KBM-7 (cell line): ENCODE measurements around the gene CDK16.
A peak's percentile ranks its signal among the peaks of the same experiment; 100 is the strongest.

Source experiments
- DNase-seq: peaks from one replicate; pipeline ENCODE4 v3.0.0-alpha.2; 2015
- in situ Hi-C: fragments of 300-500 bp; cut with MboI; formaldehyde crosslinking; loops from 2 replicates; pipeline ENCODE4 v1.14.3; 2020; ENCODE audit warnings: low sequenced_read_pairs, low pct_unique_long_range_greater_than_20kb, mixed read lengths

Gene CDK16

DNA sequence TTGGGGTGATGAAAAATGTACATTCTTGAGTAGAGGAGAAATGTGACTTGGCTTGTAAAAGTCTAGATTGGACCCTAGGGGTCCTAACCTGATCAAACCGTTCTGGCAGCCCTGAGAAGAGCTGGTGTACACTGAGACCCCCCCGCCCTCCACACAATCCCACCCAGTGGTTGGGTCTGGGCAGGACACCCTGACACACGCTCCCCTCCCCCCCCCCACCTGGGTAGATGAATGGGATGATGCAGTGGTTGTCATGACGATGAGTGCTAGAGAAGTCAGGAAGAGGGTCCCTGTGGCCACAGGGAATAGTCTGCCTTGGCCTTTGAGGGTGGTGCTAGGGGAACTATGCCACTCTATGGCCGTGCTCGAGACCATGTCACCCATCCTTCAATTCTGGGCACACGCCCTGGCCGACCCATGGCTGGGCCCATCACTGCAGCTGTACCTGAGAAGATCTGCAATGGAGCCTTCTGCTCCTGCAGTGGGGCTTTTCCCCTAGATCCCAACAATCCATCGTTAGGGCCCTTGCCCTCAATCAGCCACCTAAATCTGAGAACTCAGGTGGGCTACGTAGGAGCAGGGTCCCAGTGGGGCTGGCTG lies 4.4 kb downstream of the CDK16 start:
- in situ Hi-C loops = no loop called here
- DNase-seq = no peak

DNA sequence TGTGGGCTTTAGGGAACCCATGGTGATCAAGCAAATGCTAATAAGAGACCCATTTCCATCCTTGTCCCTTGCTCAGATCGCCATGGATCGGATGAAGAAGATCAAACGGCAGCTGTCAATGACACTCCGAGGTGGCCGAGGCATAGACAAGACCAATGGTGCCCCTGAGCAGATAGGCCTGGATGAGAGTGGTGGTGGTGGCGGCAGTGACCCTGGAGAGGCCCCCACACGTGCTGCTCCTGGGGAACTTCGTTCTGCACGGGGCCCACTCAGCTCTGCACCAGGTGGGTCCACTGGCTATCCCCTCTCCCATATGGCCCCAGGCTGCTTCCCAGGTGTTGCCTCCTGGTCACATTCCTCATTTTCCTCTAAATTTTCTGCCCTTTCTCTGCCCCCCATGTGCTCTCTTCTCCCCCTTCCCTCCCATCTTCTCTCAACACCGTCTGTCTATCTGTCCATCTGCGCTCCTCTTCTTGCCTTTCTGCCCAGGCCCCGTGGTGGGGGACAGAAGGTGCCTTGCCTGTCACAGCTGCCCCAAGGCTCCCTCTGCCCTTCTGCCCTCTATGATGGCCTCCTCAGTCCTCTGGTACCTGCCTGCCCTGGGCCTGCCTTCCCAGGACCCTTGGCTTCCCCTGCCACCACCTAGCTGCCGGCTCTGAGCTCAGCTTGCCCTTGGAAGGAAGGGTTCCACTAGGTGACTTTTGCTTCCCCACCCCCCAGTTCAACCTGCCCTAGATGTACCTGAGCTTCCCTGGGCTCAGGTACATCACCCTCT lies 5.2 kb downstream of the CDK16 start:
- in situ Hi-C loops = no loop called here
- DNase-seq = no peak

DNA sequence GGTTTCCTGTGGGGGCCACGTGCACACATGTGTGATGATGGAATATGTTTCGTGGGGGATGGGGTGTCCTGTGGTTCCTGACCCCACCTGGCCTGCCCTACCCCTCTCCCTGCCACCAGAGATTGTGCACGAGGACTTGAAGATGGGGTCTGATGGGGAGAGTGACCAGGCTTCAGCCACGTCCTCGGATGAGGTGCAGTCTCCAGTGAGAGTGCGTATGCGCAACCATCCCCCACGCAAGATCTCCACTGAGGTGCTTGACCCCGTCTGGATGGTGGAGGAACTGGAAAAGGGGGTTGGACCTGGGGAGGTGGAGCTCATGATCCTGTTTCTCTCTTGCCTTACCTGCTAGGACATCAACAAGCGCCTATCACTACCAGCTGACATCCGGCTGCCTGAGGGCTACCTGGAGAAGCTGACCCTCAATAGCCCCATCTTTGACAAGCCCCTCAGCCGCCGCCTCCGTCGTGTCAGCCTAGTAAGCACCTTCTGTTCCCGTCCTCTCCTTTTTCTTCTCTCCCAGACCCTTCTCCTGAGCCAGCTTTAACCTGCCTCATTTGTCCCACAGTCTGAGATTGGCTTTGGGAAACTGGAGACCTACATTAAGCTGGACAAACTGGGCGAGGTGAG lies 5.9 kb downstream of the CDK16 start:
- in situ Hi-C loops = no loop called here
- no peak for DNase-seq

DNA sequence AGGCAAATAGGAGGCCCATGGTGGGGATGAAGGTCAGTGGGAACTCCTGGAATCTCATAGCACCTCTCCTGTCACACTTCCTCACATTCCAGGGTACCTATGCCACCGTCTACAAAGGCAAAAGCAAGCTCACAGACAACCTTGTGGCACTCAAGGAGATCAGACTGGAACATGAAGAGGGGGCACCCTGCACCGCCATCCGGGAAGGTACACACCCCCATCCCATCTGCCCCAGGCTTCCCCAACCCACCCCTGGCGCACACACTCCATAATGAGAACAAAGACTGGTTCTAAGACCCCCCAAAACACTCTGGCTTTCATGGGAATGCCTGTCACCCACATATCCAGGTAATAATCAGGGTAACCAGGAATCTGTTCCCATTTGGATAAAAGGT lies 6.4 kb downstream of the CDK16 start:
- no peak for DNase-seq
- in situ Hi-C loops = no loop called here

DNA sequence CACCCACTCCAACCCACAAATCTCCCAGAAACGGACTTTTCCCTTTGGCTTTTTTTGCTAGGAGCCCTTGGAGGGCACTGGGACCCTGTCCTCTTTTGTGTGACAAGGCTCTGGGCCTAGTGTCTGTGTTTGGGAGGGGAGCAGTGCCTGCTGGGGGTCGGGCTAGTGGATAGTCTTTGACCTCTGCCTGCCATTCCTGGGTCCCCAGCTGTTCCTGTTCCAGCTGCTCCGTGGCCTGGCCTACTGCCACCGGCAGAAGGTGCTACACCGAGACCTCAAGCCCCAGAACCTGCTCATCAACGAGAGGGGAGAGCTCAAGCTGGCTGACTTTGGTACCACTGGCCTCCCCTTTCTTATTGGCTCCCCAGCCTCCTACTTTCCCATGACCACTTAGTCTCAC lies 7.6 kb downstream of the CDK16 start:
- no peak for DNase-seq
- in situ Hi-C loops = no loop called here

DNA sequence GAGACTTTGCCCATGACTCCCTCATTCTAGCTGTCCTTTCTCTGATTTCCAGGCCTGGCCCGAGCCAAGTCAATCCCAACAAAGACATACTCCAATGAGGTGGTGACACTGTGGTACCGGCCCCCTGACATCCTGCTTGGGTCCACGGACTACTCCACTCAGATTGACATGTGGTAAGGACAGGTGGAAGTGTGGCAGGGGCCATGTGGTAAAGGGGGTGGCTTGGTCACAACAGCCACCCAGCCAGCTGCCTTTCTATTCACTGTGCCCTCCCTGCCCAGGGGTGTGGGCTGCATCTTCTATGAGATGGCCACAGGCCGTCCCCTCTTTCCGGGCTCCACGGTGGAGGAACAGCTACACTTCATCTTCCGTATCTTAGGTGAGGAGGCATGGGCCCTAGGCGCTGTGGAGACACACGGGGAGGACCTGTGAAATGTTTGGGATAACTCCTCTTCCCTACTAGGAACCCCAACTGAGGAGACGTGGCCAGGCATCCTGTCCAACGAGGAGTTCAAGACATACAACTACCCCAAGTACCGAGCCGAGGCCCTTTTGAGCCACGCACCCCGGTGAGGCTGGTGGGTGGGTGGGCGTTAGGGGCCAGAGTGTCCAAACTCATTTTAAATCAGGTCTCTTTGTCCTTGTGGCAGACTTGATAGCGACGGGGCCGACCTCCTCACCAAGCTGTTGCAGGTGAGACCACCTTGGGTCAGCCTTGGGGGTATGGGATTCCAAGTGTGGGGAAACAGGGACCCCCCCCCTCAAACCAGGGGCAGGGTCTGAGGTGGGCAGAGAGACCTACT lies 8.3 kb downstream of the CDK16 start:
- in situ Hi-C loops = no loop called here
- DNase-seq = no peak

DNA sequence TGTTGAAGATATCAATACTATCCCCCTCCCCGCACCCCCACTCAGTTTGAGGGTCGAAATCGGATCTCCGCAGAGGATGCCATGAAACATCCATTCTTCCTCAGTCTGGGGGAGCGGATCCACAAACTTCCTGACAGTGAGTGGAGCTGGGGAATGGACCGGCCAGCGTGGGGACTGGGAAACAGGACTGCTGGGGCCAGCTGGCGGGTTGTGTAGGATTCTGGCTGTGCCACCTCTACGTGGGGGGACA lies 8.8 kb downstream of the CDK16 start:
- DNase-seq = no peak
- in situ Hi-C loops = no loop called here

DNA sequence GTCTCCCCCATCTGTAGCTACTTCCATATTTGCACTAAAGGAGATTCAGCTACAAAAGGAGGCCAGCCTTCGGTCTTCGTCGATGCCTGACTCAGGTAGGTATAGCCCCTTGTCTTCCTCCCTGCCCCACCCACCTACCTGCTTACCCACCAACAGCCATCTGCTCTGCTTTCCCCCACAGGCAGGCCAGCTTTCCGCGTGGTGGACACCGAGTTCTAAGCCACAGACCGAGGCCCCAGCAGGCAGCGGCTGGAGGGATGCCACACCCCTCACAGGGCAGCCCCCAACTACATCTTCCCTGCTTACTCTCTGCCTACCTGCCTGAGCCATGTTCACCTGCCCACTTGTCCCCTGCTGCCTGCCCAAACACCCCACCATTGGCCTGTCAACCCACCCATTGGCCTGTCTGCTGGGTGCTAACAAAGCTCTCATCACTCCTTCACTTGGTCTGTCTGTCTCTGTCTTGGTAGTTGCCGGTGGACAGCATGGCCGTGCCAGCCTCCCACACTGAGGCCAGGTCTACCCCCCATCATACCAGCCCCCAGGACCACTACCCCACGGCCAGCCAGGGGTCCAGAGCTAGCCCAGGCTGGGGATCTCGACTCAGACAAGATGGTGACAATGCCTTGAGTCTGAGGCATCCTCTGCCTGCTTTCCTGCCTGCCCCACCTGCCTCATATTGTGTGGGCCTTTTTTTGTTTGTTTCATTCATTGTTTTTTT lies 10.2 kb downstream of the CDK16 start:
- DNase-seq = no peak
- in situ Hi-C loops = no loop called here

DNA sequence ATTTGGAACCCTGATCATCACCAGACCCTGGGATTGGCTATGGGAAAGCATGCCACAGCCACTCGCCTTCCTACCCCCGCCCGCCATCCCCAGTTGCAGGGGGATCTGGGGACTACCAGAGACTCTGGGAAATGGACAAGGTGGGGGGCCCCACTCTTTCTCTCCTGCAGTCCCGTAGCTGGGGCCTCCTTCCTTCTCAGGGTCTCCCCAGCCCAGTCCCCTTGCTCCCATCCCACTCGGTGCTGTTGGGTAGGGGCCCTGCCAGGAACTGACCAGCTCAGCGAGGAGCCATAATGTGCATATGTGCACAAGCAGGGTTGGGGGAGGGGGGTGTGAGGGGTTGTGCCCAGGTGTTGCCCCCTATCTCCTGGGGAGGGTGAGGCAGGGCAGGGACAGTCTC lies 10.9 kb downstream of the CDK16 start:
- in situ Hi-C loops = no loop called here
- DNase-seq = no peak

DNA sequence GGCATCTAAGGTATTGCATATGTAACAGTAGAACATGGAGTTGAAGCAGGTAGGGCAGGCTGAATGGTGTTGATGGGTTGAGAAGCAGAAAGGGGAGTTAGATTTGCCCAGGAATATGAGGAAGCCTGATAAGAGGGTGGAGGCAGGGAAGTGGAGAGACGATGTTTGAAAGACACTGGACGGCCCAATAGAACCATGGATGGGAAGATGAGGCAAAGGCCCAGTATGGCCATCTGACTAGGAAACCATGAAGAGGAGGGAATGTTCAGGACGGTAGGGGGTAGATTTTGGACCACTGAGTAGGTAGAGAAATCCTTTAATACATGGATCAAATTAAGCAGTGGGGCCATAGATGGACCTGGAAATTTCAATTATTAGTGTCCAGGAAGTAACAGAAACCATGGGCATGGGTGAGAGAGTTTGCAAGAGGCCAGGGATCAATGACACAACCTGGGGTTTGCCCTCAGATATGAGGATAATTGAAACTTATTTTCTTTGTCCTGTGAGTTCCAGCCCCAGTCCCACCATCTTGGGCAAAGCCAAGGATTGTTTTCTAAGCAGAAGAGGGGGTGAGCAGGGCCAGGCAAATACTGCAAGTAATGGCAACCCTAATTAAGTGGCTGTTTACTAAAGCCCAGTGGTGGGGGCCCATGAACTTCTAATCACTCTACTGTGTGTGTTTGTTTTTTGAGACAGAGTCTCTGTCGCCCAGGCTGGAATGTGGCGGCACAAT lies 11.8 kb downstream of the CDK16 start:
- in situ Hi-C loops = no loop called here
- no peak for DNase-seq

DNA sequence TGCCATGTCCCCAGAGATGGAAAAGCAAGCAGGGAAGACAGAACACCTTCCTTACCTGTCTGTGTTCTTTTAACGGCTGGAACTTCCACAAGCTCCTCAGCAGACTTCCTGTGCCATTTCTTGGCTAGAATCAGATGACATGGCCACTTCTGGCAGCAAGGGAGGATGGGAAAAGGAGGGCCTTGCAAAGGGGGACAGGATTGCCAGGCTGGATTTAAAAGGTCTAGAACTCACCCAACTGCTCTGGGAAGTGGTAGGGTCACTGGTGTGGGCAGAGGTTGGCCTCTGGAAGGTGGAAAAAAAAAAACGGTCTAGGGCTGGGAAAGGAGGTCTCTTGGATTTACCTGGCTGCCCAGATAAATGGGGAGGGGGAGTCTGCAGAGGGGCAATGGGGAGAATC lies 12.7 kb downstream of the CDK16 start:
- DNase-seq = no peak
- in situ Hi-C loops = no loop called here

DNA sequence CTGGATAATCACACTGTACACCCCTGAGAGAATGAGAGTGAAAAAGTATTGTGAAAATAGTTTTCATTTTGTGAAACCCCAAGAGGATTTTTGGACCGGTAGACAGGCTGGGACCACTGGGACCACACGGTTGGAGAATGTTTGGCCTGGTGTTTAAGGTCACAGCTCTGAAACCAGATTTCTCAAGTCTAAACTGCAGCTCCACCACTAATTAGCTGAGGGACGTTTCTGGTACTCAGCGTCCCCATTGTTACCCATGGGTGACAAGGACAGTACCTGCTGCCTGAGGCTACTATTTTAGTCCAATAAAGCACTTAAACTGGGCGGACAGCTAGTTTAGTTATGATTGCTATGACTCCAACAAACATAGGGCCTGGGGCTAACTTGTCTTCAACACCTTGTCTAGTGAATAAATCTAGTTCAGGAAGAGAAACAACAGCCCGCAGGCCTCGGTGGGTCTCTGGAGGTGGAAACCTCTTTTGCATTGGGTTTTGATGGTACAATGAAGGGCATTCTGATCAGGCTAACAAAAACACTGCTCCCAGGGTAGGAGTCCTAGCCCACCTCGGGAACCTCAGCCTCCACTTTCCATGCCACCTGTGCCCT lies 13.8 kb downstream of the CDK16 start:
- peak; percentile 15 for DNase-seq
- in situ Hi-C loops = no loop called here

DNA sequence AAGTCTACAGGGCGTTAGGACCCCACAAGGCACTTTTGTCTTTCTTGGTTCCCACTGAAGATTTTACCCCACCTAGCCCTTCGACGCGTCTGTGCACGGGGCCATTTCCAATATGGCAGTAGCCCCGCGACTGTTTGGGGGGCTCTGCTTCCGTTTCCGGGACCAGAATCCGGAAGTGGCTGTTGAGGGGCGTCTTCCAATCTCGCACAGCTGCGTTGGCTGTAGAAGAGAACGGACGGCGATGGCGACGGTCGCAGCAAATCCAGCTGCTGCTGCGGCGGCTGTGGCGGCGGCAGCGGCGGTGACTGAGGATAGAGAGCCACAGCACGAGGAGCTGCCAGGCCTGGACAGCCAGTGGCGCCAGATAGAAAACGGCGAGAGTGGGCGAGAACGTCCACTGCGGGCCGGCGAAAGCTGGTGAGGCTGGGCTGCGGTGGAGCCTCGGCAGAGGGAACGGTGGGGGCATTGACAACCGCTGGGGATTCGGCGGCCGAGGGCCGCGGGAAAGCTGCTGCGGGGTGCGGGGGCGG lies 14.4 kb downstream of the CDK16 start, which contains the start of gene USP11:
TSS of gene USP11 (plus strand) at position 207 of the 530 bp plus-strand sequence. CDS start at position 242, 35 bp downstream.
- DNase-seq = peak; percentile 68
- in situ Hi-C loops = no loop called here

DNA sequence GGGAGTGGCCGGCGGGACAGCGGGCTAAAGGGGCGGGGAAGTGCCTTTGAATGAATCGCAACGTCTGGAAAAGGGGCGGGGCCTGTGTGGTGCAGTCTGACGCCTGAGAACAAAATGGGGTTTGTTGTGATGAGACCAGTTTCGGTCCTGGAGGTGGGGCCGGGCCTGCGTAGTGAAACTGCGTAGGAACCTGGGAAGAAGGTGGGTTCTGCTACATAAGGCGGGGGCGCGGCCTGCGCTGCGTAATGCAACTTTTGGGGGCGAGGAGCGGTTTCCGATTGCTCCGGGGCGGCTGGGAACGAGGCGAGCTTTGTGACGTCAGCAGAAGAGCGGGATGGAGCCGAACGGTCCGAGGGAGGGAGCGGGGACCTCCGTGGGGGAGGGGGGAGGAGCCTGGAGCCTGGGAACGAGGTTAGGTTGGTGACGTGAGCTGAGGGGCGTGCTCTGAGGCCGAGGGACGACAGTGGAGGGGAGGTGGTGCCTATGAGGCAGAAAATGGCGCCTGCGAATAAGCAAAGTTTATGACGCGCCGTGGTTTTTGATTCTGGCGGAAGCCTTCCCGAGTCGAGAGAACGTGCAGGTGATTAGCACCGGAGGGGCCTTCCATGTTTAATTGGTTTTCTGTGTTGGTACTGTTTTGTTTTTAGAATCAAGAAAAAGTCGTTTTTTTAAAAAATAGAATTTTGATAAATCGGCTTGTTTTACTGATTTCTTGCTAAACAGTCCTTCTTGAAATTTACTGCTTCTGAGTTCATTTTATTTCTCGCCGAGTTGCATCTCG lies 15.0 kb downstream of the CDK16 start:
- peak; percentile 97 for DNase-seq
- in situ Hi-C loops = no loop called here

DNA sequence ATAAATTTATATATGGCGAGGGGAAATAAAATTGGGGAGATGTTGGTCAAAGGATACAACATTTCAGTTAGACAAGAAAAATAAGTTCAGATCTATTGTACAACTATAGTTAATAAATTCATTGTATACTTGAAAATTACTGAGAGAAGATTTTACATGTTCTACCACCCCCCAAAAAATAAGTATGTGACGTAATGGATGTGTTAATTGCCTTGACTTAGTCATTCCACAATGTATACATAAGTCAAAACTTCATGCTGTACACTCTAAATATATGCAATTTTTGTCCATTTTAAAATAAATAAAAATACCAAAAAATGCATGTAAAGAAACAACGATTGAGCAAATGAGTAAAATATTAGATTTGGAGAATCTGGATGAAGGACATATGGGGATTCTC lies 16.1 kb downstream of the CDK16 start:
- in situ Hi-C loops = no loop called here
- DNase-seq = no peak

DNA sequence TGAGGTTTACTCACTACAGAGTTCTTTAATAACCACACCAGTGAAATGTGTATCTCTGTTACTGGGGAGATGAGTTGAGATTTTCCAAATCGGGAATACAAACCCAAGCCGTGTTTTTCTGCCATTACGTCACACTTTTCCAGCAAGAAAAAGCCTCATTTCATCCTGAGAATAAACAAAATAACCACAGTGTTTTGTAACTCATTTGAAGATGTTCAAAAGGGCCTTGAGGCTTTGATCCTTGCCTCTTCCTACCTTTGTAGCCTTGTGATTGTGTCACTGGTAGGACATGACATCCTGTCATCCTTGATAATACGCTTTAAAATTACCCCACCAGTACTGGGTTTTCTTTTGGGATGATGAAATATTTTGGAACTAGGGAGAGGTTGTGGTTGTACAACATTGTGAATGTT lies 17.2 kb downstream of the CDK16 start:
- DNase-seq = no peak
- in situ Hi-C loops = no loop called here

DNA sequence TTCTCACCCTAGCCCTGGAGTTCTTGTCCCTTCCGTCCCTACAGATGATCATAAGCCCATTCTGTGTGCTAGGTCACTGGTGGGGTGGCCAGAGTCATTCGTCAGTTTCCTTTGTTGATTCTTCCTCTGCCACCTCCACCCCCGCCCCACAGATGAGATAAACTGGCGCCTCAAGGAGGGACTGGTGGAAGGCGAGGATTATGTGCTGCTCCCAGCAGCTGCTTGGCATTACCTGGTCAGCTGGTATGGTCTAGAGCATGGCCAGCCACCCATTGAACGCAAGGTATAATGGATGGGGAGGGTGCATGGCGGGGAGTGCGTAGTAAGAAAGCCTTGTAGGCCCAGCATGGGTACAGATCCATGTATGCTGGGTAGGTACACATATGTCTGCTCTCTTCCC lies 20.7 kb downstream of the CDK16 start:
- in situ Hi-C loops = no loop called here
- DNase-seq = no peak
